BJ (cell line): ENCODE measurements around the gene DSTYK. TPM values are rescaled to one million over a fixed set of nuclear protein-coding genes. Genes with fewer than 3 reads are reported as not detected.
"Not testable (repeated sequence)": the region's sequence is repeated elsewhere in the genome, so short reads cannot be mapped to it uniquely, and the experiment has no call there.

Source experiments
- CTCF ChIA-PET: fragments of 350-600 bp; formaldehyde crosslinking; extraction: SDS; loops from one replicate; lab custom pipeline; 2021; ENCODE audit warnings: antibody characterized with exemption, inconsistent platforms; lab: Yijun Ruan, JAX
- POLR2A ChIA-PET: fragments of 300-600 bp; sonication (Branson Sonifier 250); formaldehyde crosslinking; extraction: SDS; loops from one replicate; lab custom pipeline; 2021; ENCODE audit warnings: antibody characterized with exemption; lab: Charles Lee
- DNase-seq: peaks from one replicate; pipeline ENCODE4 v3.0.0-alpha.2; 2011; ENCODE audit warnings: low read depth
- H3K27me3 ChIP-seq: 2 replicates; pipeline ENCODE4 v1.6.0; 2011; ENCODE audit warnings: low read length; ENCODE audit not compliant: control insufficient read depth, insufficient read depth
- H3K36me3 ChIP-seq: 2 replicates; pipeline ENCODE4 v1.5.1; 2011; ENCODE audit warnings: low read length; ENCODE audit not compliant: control insufficient read depth, insufficient read depth
- H3K4me3 ChIP-seq: 2 replicates; pipeline ENCODE4 v1.5.1; 2011; ENCODE audit warnings: low read depth, mild to moderate bottlenecking, control low read depth, low read length
- polyA plus RNA-seq: library from polyadenylated mRNA; depleted of rRNA; stranded (reverse); fragments of >200 nt; gene quantifications from 2 replicates; pipeline ENCODE4 v1.2.3, GENCODE V29; 2011
- TF ChIP-seq, protein P1 (sequence below): IDR thresholded peaks from 2 replicates; pipeline ENCODE4 v1.5.1; 2011; ENCODE audit warnings: low read depth, mild to moderate bottlenecking, control low read depth, inconsistent platforms, low read length, moderate library complexity; ENCODE audit not compliant: insufficient read depth

Gene DSTYK
- polyA plus RNA-seq, 1 experiment: 9.7 TPM

- ChIA-PET POLR2A (no interaction called here), CTCF (interaction anchor here (1.5 to 2.9 kb wide), 2 partner anchors 18 to 20 kb away, joined by 4 to 8 read pairs; no protein-coding TSS in a partner anchor)
- H3K4me3 ChIP-seq: no peak overlapping the region
- no peak for DNase-seq
- peaks cover 31% of the 10 kb centered on the region for H3K36me3 ChIP-seq
- no peaks in the 10 kb centered on the region for H3K27me3 ChIP-seq
- TF ChIP-seq, protein P1, sequence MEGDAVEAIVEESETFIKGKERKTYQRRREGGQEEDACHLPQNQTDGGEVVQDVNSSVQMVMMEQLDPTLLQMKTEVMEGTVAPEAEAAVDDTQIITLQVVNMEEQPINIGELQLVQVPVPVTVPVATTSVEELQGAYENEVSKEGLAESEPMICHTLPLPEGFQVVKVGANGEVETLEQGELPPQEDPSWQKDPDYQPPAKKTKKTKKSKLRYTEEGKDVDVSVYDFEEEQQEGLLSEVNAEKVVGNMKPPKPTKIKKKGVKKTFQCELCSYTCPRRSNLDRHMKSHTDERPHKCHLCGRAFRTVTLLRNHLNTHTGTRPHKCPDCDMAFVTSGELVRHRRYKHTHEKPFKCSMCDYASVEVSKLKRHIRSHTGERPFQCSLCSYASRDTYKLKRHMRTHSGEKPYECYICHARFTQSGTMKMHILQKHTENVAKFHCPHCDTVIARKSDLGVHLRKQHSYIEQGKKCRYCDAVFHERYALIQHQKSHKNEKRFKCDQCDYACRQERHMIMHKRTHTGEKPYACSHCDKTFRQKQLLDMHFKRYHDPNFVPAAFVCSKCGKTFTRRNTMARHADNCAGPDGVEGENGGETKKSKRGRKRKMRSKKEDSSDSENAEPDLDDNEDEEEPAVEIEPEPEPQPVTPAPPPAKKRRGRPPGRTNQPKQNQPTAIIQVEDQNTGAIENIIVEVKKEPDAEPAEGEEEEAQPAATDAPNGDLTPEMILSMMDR: no peak
Observed at GRCh38 chr1:205161076-205161475, 50.4 kb downstream of the DSTYK start.

DNA sequence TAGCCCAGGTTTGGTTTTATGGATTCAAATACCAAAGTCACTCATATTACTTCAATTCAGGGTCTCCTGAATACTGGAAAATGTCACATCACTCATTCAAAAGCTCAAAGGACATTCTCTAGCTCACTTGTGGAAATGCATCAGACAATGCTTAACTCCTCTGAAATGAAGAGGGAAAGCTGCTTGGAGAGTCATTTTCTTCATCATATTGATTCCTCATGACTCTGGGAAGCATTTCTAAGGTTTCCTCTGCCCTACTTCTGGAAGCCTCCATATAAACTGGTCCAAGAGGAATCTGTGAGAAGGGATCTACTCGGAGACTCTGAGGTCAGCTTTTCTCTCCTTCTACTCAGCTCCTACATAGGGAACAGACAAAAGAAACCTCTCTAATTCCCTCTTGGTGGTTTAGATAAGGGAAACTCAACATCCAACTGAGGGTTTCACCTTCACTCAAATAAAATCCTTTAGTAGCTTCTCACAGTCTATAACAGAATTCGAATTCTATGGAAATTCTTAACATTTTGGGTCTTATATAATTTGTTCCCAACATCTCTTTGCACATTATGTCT, 53.4 kb downstream of the DSTYK start:
- peaks cover 35% of the 10 kb centered on the region for H3K36me3 ChIP-seq
- ChIA-PET CTCF (interaction anchor here (1.0 to 1.7 kb wide), 4 partner anchors 14 to 54 kb away, joined by 4 to 8 read pairs (median 4); partner anchors contain the start of gene DSTYK), POLR2A (no interaction called here)
- DNase-seq: no peak
- no peaks in the 10 kb centered on the region for H3K27me3 ChIP-seq
- H3K4me3 ChIP-seq: no peak overlapping the region
- TF ChIP-seq, protein P1: no peak

DNA sequence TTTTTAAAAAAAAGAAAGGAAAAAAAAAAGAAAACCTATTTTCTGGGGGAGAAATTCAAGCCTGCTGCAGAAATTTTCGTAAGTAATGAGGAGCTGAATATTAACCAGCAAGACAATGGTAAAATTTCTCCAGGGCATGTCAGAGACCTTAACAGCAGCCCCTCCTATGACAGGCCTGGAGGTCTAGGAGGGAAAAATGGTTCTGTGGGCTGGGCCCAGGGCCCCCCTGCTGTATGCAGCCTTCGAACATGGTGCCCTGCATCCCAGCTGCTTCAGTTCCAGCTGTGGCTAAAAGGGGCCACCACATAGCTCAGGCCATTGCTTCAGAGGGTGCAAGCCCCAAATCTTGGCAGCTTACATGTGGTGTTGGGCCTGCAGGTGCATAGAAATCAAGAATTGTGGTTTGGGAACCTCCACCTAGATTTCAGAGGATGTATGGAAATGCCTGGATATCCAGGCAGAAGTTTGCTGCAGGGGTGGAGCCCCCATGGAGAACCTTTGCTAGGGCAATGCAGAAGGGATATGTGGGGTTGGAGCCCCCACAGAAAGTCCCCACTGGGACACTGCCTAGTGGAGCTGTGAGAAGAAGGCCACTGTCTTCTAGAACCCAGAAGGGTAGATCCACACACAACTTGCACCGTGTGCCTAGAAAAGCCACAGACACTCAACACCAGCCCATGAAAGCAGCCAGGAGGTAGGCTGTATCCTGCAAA, 55.7 kb downstream of the DSTYK start:
- H3K27me3 ChIP-seq, H3K4me3 ChIP-seq, DNase-seq, POLR2A ChIA-PET: not testable (repeated sequence)
- CTCF ChIA-PET: interaction anchor here (1.0 kb wide), 1 partner anchor 14 kb away, joined by 3 read pairs; no protein-coding TSS in a partner anchor
- peaks cover 30% of the 10 kb centered on the region for H3K36me3 ChIP-seq

- DNase-seq: no peak
- no peaks in the 10 kb centered on the region for H3K27me3 ChIP-seq
- CTCF ChIA-PET: interaction anchor here (0.6 to 1.5 kb wide), 2 partner anchors 11 to 46 kb away, joined by 4 to 6 read pairs; no protein-coding TSS in a partner anchor
- TF ChIP-seq, protein P1: no peak
- POLR2A ChIA-PET: no interaction called here
- peaks cover 18% of the 10 kb centered on the region for H3K36me3 ChIP-seq
- H3K4me3 ChIP-seq: no peak overlapping the region
Observed at GRCh38 chr1:205152505-205152904, 59.0 kb downstream of the DSTYK start.

- TF ChIP-seq, protein P1: no peak
- DNase-seq: no peak
- no peaks in the 10 kb centered on the region for H3K27me3 ChIP-seq
- peaks cover 13% of the 10 kb centered on the region for H3K36me3 ChIP-seq
- ChIA-PET POLR2A (no interaction called here), CTCF (interaction anchor here (0.6 to 1.5 kb wide), 4 partner anchors 9 to 106 kb away, joined by 3 to 6 read pairs (median 4); partner anchors contain the start of gene TMCC2)
- no peak overlapping the region for H3K4me3 ChIP-seq
Observed at GRCh38 chr1:205150651-205151428, 60.7 kb downstream of the DSTYK start.
